GM10248 (cell line): ENCODE measurements around the gene PPP1R27.

Source experiments
- CTCF ChIA-PET: fragments of 300-600 bp; sonication (Branson Sonifier 250); formaldehyde crosslinking; extraction: SDS; loops from one replicate; lab custom pipeline; 2021; ENCODE audit warnings: antibody characterized with exemption; lab: Yijun Ruan, JAX
- POLR2A ChIA-PET: fragments of 350-650 bp; sonication (Branson Sonifier 250); formaldehyde crosslinking; extraction: SDS; loops from one replicate; lab custom pipeline; 2020; ENCODE audit warnings: antibody characterized with exemption; lab: Yijun Ruan, JAX
- DNase-seq: peaks from one replicate; pipeline ENCODE4 v3.0.0; 2012; ENCODE audit errors: extremely low spot score
- TF ChIP-seq, protein P1 (sequence below): IDR thresholded peaks from 2 replicates; pipeline ENCODE4 v1.5.1; 2012; ENCODE audit warnings: mild to moderate bottlenecking, low read depth; ENCODE audit errors: extremely low read depth, missing control alignments, control extremely low read depth

PPP1R27 gene

DNA sequence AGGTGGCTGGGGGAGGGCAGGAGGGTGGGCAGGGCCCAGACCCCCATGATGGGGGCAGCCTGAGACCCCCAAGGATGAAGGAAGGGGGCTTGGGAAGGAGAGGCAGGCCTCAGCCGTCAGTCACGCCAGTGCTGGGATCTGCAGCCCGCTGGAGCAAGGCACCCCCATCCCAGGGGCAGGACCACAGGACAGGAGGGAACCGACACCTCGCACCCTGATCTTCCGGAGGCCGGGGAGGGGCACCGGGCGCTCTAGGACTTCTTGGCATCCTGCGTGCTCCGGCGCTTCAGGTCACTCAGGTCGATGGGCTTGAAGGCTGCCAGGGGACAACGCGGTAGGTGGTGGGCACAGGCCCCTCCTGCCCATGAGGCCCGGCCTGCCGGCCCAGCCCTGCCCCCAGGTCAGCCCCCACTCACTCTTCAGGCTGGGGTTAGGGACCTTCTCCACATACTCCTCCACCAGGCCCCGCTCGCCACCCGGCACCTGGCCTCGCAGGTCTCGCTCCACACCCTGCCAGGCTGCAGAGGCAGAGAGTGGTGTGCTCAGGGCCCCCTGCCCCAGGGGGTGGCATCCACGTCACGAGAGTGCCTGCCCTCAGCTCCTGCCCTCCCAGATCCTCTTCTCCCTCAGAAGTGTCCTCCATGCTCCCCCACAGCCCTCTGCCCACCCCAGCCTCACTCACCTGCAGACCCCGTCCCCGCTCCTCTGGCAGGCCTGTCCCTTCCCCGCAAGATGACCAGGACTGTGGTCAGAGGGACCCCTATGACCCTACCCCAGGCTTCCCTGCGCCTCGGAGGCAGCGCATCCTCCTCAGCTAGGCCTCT lies 11.6 kb downstream of the PPP1R27 start:
- TF ChIP-seq, protein P1, sequence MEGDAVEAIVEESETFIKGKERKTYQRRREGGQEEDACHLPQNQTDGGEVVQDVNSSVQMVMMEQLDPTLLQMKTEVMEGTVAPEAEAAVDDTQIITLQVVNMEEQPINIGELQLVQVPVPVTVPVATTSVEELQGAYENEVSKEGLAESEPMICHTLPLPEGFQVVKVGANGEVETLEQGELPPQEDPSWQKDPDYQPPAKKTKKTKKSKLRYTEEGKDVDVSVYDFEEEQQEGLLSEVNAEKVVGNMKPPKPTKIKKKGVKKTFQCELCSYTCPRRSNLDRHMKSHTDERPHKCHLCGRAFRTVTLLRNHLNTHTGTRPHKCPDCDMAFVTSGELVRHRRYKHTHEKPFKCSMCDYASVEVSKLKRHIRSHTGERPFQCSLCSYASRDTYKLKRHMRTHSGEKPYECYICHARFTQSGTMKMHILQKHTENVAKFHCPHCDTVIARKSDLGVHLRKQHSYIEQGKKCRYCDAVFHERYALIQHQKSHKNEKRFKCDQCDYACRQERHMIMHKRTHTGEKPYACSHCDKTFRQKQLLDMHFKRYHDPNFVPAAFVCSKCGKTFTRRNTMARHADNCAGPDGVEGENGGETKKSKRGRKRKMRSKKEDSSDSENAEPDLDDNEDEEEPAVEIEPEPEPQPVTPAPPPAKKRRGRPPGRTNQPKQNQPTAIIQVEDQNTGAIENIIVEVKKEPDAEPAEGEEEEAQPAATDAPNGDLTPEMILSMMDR = no peak
- CTCF ChIA-PET = no interaction called here
- DNase-seq = no peak
- POLR2A ChIA-PET = no interaction called here

DNA sequence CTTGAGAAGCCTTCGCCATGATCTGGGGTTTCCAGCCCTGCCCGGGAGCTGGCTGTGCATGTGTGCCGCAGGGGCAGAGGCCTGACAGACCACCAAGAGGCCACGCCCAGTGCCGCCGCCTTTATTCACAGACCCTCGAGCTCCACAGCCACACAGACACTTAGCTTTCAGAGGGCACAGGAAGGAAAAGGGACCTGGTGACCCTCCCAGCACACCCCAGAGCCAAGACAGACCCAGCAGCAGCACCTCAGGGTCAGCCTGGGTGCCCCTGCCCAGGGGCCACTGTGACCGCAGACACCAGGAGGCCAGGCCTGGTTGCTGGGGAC lies 12.6 kb downstream of the PPP1R27 start:
- ChIA-PET POLR2A (no interaction called here), CTCF (no interaction called here)
- TF ChIP-seq, protein P1 = no peak
- DNase-seq = no peak

DNA sequence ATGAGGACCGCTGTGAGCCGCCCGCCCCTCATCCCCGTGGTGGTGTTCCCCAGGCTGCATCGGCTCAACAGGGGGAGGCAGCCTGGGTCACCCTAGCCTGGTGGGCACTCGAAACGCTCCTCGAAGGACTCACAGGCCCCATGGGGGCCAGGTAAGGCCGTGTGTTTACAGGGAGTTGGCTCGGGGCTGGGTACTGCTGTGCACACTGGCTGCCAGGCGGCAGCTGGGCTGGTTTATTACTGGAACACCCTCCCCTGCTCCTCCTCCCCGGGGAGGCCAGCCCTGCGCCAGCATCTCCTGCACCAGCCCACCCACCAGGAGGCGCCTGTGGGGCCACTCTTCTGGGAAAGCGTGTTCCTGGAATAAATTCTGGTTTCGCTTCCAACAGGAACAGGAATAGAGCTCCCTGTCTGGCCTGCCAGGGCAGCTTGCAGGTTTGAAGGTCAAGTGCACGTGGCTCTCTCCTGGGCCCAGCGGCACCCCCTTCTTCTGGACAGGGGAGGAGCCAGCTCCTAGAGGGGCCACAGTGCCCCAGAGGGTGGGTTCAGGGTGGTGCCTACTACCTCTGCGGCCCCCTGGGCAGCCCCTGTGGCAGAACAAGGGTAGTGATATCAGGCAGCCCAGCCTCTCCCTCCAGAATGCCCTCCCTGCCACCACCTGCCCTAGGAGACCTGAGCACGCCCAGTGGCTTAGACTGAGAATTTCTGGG lies 13.1 kb downstream of the PPP1R27 start:
- TF ChIP-seq, protein P1 = no peak
- CTCF ChIA-PET = no interaction called here
- no peak for DNase-seq
- POLR2A ChIA-PET = no interaction called here

DNA sequence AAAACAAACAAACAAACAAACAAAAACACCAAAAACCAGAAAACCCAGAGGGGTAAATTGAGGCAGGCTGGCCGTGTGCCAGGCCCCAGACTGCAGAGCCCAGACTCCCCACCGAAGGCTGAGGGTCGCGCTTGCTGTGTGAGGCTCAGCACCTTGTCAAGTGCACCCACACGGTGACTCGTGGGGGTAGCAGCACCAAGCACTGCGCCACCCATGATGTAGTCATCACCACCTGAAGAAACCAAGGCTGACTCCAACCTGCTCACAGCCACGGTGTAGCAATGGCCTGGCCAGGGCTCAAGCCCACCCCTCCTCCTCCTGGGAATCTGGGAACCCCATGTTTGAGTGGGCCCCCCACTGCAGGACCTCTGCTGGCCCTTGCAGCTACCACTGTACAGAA lies 13.7 kb downstream of the PPP1R27 start:
- ChIA-PET POLR2A (no interaction called here), CTCF (no interaction called here)
- DNase-seq = no peak
- TF ChIP-seq, protein P1 = no peak

DNA sequence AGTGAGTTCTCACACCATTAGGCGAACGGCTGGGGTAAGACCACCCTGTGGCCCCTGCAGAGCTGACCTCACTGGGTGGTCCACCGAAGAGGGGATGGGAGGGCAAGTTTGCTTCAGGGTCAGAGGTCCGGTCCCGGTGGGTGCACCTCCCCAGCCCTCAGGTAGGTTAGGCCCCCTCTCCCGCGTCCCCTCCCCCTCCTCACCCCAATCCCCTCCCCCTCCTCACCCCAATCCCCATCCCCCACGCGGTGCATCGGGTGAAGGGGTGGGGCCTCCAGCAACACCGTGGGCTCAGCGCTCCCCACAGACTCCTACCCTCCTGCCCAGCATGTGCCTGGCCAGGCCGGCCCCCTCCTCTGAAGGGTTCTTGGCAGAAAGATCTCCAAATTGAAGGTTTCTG lies 15.1 kb downstream of the PPP1R27 start:
- TF ChIP-seq, protein P1 = no peak
- POLR2A ChIA-PET = no interaction called here
- CTCF ChIA-PET = no interaction called here
- no peak for DNase-seq

DNA sequence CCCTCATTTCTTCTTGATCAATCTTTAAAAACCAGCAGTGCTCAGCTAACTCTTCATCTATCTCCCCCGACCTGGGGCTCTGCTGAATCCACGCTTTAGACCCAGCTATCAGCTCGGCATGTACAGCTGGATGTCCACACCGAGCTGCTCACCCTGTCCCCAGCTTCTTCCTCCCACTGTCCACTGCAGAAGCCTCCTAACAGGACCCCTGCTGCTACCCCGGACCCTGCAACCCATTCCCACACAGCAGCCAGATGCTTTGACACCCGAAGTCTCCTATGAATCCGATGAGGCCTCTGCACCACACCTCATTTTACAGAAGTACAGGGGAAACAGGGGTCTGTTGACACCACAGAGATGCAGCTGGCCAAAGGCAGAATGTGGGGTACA lies 17.1 kb downstream of the PPP1R27 start:
- TF ChIP-seq, protein P1 = no peak
- CTCF ChIA-PET = no interaction called here
- DNase-seq = no peak
- POLR2A ChIA-PET = no interaction called here
